Limb (tissue), 2 donors: Measurements from ENCODE around the gene NEIL1.
"Not testable (repeated sequence)": the region's sequence is repeated elsewhere in the genome, so short reads cannot be mapped to it uniquely, and the experiment has no call there.

Experiments
- DNase-seq, 2 donors: peaks; one replicate each; pipeline ENCODE4 v3.0.0-alpha.2; 2016; ENCODE audit errors: extremely low spot score in 2 of 2

NEIL1 gene

DNA sequence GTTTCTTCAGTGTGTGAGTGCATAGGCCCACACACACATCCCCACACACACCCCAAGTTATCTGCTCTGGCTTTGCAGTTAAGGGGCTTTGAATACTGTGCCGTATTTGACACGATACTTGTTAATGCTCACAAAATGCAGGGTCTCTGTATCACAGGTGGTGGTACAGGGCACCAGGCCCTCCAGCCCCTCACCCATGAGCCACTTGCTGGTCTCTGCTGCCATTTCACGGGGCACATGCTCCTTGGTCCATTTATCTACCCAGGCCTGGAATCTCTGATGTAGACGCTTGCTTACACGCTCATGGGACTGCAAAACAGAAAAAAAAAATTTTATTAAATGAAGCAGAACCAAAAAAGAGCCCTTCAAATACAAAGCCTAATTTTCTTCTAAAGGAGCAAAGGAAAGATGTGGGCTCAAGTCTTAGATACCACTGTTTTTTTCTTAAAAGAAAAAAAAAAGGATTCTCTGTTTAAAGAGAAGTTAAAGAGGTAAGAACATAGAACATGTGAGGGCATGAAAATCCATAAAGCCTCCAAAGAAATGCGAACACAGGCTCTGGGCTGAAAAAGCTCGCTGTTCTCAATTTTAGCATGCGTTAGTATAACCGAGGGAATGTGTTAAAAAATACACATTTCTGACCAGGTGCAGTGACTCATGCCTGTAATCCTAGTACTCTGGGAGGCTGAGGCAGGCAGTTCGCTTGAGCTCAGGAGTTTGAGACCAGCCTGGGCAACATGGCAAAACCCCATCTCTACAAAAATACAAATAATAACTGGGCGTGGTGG lies 25.3 kb downstream of the NEIL1 start:
- DNase-seq: no peak

DNA sequence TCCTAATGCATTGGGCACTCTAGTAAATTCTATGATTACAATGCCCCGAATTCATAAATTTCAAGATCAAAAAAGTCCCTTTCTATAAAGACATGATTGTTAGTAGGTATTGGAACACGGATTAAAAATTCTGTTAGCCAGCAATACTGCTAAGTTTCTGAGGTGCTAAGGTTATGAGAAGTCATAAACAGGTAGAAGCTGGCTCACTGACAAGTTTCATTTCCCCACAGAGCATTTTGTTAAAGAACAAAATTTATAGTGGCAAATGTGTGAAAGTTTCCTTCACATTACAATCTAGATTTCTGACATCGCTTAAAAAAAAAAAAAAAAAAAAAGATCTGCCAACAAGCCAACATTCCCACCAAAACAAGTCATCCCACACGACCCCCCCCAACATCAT lies 33.9 kb downstream of the NEIL1 start:
- no peak for DNase-seq

DNA sequence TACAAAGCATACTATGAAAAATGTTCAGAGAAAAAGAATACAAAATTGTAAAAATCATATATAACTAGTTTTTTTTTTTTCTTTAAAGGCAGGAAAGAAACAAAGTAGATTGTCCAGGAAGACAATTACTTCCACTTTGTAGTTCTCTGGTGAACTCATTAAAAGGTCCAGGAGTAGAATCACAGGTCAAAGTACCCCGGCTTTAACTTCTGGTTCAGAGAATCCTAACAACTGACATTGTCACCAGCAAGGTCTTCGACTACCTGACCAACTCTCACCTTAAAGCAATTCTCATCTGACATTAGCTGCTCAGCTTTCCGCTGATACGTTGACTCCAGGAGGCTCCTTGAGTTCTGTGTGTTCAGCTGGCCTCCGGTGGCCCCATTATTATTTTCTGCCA lies 37.1 kb downstream of the NEIL1 start:
- DNase-seq: not testable (repeated sequence)

DNA sequence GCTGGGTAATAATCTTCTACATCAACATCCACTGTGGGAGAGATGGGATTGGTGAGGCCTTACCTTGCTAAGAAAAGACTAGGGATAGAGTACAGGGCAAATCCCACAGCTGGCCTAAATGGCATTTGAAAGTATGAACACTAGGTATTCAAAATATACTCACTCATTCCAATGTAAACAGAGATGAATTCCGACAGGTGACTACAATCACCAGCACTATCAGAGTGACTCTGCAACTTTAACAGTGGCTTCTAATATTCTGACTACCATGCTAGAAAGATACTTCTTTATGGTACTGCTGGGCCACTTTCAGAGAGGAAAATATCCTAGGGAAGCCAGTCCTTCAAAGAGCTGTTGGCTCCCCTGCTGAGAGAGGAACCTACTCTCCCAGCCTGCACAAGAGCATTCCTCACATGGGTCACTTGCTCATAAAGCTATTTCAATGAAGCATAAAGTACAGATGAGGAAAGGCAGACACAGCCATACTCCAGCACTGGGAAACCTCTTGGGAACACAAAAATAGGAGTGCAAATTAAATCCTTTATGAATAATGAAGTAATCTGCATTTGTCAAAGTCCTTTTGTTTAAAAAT lies 43.0 kb downstream of the NEIL1 start:
- no peak for DNase-seq

DNA sequence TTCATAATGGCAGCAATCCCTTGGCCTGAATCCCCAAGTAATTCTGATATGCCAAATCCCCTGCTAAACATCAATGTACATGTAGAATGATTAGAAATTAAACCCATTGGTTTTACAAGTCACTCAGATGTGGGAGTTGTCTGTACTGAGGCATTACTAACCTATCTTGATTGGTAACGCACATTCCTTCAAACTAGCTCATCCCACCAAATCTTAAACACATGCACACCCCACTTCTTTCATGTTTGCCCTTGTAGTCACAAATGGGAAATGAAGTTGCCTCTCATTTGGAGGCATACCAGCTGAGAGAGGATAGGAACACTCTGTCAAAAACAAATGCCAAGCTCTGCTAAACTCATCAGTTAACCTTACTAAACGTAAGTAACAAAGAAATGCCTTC lies 50.7 kb downstream of the NEIL1 start:
- no peak for DNase-seq

DNA sequence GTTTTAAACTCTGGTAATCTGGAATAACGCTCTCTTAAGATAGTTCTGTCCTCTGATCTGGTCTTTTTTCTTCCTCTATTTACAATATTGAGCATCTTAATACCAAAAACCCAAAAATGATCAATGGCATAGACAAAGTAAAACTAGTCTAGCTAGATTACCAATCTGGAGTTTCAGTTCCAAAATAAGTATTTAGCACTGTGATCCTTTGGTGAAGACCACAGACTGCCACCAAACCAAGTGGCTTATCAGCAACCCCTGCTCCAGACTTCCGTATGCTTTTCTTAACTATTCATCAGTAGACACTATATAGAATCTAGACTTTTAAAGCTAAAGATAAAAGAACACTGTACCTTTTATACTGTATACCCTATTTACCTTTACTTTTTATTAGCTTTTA lies 57.1 kb downstream of the NEIL1 start:
- no peak for DNase-seq
